Activated B cell treated with CpG ODN at 0.5 μM for 24 hours (primary cell): ENCODE measurements around the gene XIAP. TPM values are rescaled to one million over a fixed set of nuclear protein-coding genes. Genes with fewer than 3 reads are reported as not detected.

Source experiments
- ATAC-seq: fragments of 200-7000 bp; cut with Tn5 transposase; one replicate; pipeline ENCODE4 v1.10.0; 2021; ENCODE audit warnings: low read depth, mild to moderate bottlenecking, moderate library complexity
- CTCF ChIA-PET: fragments of 350-600 bp; sonication (Branson Sonifier 250); formaldehyde crosslinking; loops from one replicate; lab custom pipeline; 2021; ENCODE audit warnings: antibody characterized with exemption; lab: Charles Lee
- POLR2A ChIA-PET: fragments of 350-600 bp; sonication (Branson Sonifier 250); formaldehyde crosslinking; loops from one replicate; lab custom pipeline; 2021; ENCODE audit warnings: antibody characterized with exemption; lab: Charles Lee
- DNase-seq: peaks from one replicate; pipeline ENCODE4 v3.0.0; 2022
- H3K27ac Mint-ChIP-seq: one replicate; pipeline ENCODE4 v1.8.0; 2020; ENCODE audit warnings: mixed read lengths
- H3K27me3 Mint-ChIP-seq: one replicate; pipeline ENCODE4 v1.8.0; 2021; ENCODE audit warnings: mixed read lengths
- H3K36me3 Mint-ChIP-seq: one replicate; pipeline ENCODE4 v1.8.0; 2021; ENCODE audit warnings: low read depth, mixed read lengths
- H3K4me1 Mint-ChIP-seq: one replicate; pipeline ENCODE4 v1.8.0; 2021; ENCODE audit warnings: mixed read lengths
- H3K4me3 Mint-ChIP-seq: one replicate; pipeline ENCODE4 v1.8.0; 2020; ENCODE audit warnings: mild to moderate bottlenecking, mixed read lengths
- H3K9me3 Mint-ChIP-seq: one replicate; pipeline ENCODE4 v1.8.0; 2020; ENCODE audit warnings: mixed read lengths
- CTCF ChIP-seq: fragments of 200-600 bp; IDR thresholded peaks from one replicate; pipeline ENCODE4 v1.8.0; 2022; ENCODE audit warnings: antibody characterized with exemption, mild to moderate bottlenecking
- intact Hi-C: fragments of 100-400 bp; cut with micrococcal nuclease; formaldehyde crosslinking; loops from one replicate; pipeline ENCODE4 v1.15.1; 2024
- total RNA-seq: library from RNA; stranded (reverse); gene quantifications from 2 replicates; pipeline ENCODE4 v1.2.3, GENCODE V29; 2022

XIAP gene
- total RNA-seq, 1 donor from 2014 or later: 43.6 TPM

- Mint-ChIP-seq H3K27me3 (no peaks in the 10 kb centered on the region), H3K9me3 (no peaks in the 10 kb centered on the region), H3K4me3 (no peak overlapping the region), H3K4me1 (peaks cover 28% of the 10 kb centered on the region), H3K27ac (no peak overlapping the region), H3K36me3 (peaks cover 25% of the 10 kb centered on the region)
- intact Hi-C loops: no loop called here
- CTCF ChIA-PET: no interaction called here
- ATAC-seq: no peak
- POLR2A ChIA-PET: no interaction called here
- TF ChIP-seq CTCF: no peak
- DNase-seq: no peak
Observed at GRCh38 chrX:123909523-123909922, 49.7 kb downstream of the XIAP start.

- TF ChIP-seq CTCF: no peak
- no peak for DNase-seq
- H3K27me3 Mint-ChIP-seq: no peaks in the 10 kb centered on the region
- intact Hi-C loops: no loop called here
- H3K27ac Mint-ChIP-seq: no peak overlapping the region
- POLR2A ChIA-PET: no interaction called here
- no peak for ATAC-seq
- CTCF ChIA-PET: no interaction called here
- H3K4me3 Mint-ChIP-seq: no peak overlapping the region
- H3K9me3 Mint-ChIP-seq: no peaks in the 10 kb centered on the region
- no peaks in the 10 kb centered on the region for H3K36me3 Mint-ChIP-seq
- H3K4me1 Mint-ChIP-seq: no peaks in the 10 kb centered on the region
Observed at GRCh38 chrX:123917069-123917468, 57.2 kb downstream of the XIAP start.

- H3K36me3 Mint-ChIP-seq: no peaks in the 10 kb centered on the region
- H3K27ac Mint-ChIP-seq: no peak overlapping the region
- ATAC-seq (no peak), DNase-seq (no peak)
- POLR2A ChIA-PET: no interaction called here
- intact Hi-C loops: no loop called here
- no peak for TF ChIP-seq CTCF
- CTCF ChIA-PET: no interaction called here
- no peaks in the 10 kb centered on the region for H3K4me1 Mint-ChIP-seq
- H3K4me3 Mint-ChIP-seq: no peak overlapping the region
- no peaks in the 10 kb centered on the region for H3K27me3 Mint-ChIP-seq
- H3K9me3 Mint-ChIP-seq: no peaks in the 10 kb centered on the region
Observed at GRCh38 chrX:123918106-123918721, 58.4 kb downstream of the XIAP start.

GRCh38 chrX:123920105-123920785 lies 60.4 kb downstream of the XIAP start:
- intact Hi-C loops: no loop called here
- Mint-ChIP-seq H3K27me3 (no peaks in the 10 kb centered on the region), H3K36me3 (no peaks in the 10 kb centered on the region), H3K27ac (no peak overlapping the region), H3K9me3 (no peaks in the 10 kb centered on the region), H3K4me1 (no peaks in the 10 kb centered on the region), H3K4me3 (no peak overlapping the region)
- ChIA-PET POLR2A (no interaction called here), CTCF (no interaction called here)
- TF ChIP-seq CTCF: no peak
- DNase-seq (no peak), ATAC-seq (no peak)

- intact Hi-C loops: no loop called here
- CTCF ChIA-PET: no interaction called here
- Mint-ChIP-seq H3K4me3 (no peak overlapping the region), H3K27ac (no peak overlapping the region), H3K9me3 (no peaks in the 10 kb centered on the region), H3K4me1 (no peaks in the 10 kb centered on the region), H3K27me3 (no peaks in the 10 kb centered on the region), H3K36me3 (no peaks in the 10 kb centered on the region)
- TF ChIP-seq CTCF: no peak
- DNase-seq (no peak), ATAC-seq (no peak)
- POLR2A ChIA-PET: no interaction called here
Observed at GRCh38 chrX:123923211-123923610, 63.4 kb downstream of the XIAP start.
